HepG2 (cell line): ENCODE measurements around the gene PFKFB4. TPM values are rescaled to one million over a fixed set of nuclear protein-coding genes. Genes with fewer than 3 reads are reported as not detected.
A peak's percentile ranks its signal among the peaks of the same experiment; 100 is the strongest.

ENCODE experiments used
- BCL6 ChIP-seq: IDR thresholded peaks from 2 replicates; pipeline ENCODE4 v1.6.1; 2016; ENCODE audit warnings: missing genetic modification reagents, missing compliant biosample characterization
- CREB1 ChIP-seq, 2 experiments: fragments of 450-650 bp in 1 of 2; IDR thresholded peaks; 2 replicates each; pipeline ENCODE4 v1.6.1; 2016 to 2017; ENCODE audit warnings: control low read depth in 1 of 2, mild to moderate bottlenecking in 1 of 2, missing compliant biosample characterization in 1 of 2, missing genetic modification characterization in 1 of 2
- NCOA5 ChIP-seq: sonication (generic); formaldehyde crosslinking; IDR thresholded peaks from 2 replicates; pipeline ENCODE4 v1.4.0; 2020; ENCODE audit warnings: missing genetic modification reagents
- PHF8 ChIP-seq: sonication (generic); formaldehyde crosslinking; IDR thresholded peaks from 2 replicates; pipeline ENCODE4 v1.5.0; 2020; ENCODE audit warnings: missing genetic modification reagents
- SMARCE1 ChIP-seq: fragments of 450-650 bp; IDR thresholded peaks from 2 replicates; pipeline ENCODE4 v1.6.1; 2017; ENCODE audit warnings: borderline replicate concordance
- SPEN ChIP-seq: sonication (generic); formaldehyde crosslinking; IDR thresholded peaks from 2 replicates; pipeline ENCODE4 v1.5.1; 2020; ENCODE audit warnings: low read depth, mild to moderate bottlenecking, missing genetic modification reagents
- TAF15 ChIP-seq: fragments of 200-400 bp; formaldehyde crosslinking; IDR thresholded peaks from one replicate; pipeline ENCODE4 v1.6.1; 2018; ENCODE audit warnings: mild to moderate bottlenecking, low read depth, low read length; ENCODE audit not compliant: poor library complexity, severe bottlenecking
- TARDBP ChIP-seq: sonication (generic); formaldehyde crosslinking; IDR thresholded peaks from 2 replicates; pipeline ENCODE4 v1.8.0; 2022; ENCODE audit warnings: mild to moderate bottlenecking, missing genetic modification reagents
- WIZ ChIP-seq: sonication (generic); formaldehyde crosslinking; IDR thresholded peaks from 2 replicates; pipeline ENCODE4 v1.5.1; 2020; ENCODE audit warnings: mild to moderate bottlenecking, missing genetic modification reagents
- ZFYVE20 ChIP-seq: sonication (generic); formaldehyde crosslinking; IDR thresholded peaks from 2 replicates; pipeline ENCODE4 v1.8.0; 2023; ENCODE audit warnings: low read depth, mild to moderate bottlenecking, moderate library complexity, missing genetic modification reagents, borderline replicate concordance
- ZNF607 ChIP-seq: sonication (generic); formaldehyde crosslinking; IDR thresholded peaks from 2 replicates; pipeline ENCODE4 v1.5.1; 2020; ENCODE audit warnings: missing genetic modification reagents, mild to moderate bottlenecking, borderline replicate concordance
- polyA plus RNA-seq, 8 experiments: library from polyadenylated mRNA; depleted of rRNA in 3 of 8; stranded (reverse) in 7 of 8; unstranded in 1 of 8; fragments of >200 nt; fragmentation: Illumina TruSeq in 4 of 8; extraction: Trizol in 4 of 8; gene quantifications; 2 replicates each; pipeline versions ENCODE4 v1.2.1 to v1.2.3, GENCODE V29; 2011 to 2016; ENCODE audit warnings: low read depth in 4 of 8, missing spikeins in 1 of 8, mixed read lengths in 1 of 8; ENCODE audit not compliant: insufficient read depth in 1 of 8
- total RNA-seq, 5 experiments: library from RNA; depleted of rRNA; stranded (reverse); fragments of >200 nt; fragmentation: Illumina TruSeq; extraction: Trizol; gene quantifications; 2 replicates each; pipeline ENCODE4 v1.2.3, GENCODE V29; 2016; ENCODE audit warnings: low read depth in 1 of 5
- TF ChIP-seq, protein P1 (sequence below): sonication (generic); formaldehyde crosslinking; IDR thresholded peaks from 2 replicates; pipeline ENCODE4 v1.8.0; 2023; ENCODE audit warnings: mild to moderate bottlenecking, missing genetic modification reagents
- TF ChIP-seq, protein P2 (sequence below): sonication (generic); formaldehyde crosslinking; IDR thresholded peaks from 2 replicates; pipeline ENCODE4 v1.5.0; 2020; ENCODE audit warnings: mild to moderate bottlenecking, missing genetic modification reagents, borderline replicate concordance
- TF ChIP-seq, protein P3 (sequence below): IDR thresholded peaks from 2 replicates; pipeline ENCODE4 v1.6.1; 2016
- TF ChIP-seq, protein P4 (sequence below): sonication (generic); formaldehyde crosslinking; IDR thresholded peaks from 2 replicates; pipeline ENCODE4 v1.4.0; 2020; ENCODE audit warnings: low read depth, mild to moderate bottlenecking, missing genetic modification reagents
- TF ChIP-seq, protein P5 (sequence below): sonication (generic); formaldehyde crosslinking; IDR thresholded peaks from 2 replicates; pipeline ENCODE4 v1.5.0; 2020; ENCODE audit warnings: mild to moderate bottlenecking, missing genetic modification reagents, borderline replicate concordance
- TF ChIP-seq, protein P6 (sequence below): IDR thresholded peaks from 2 replicates; pipeline ENCODE4 v1.6.1; 2016; ENCODE audit warnings: mild to moderate bottlenecking

The PFKFB4 gene
- total and polyA plus RNA-seq, 2 of the 13 experiments (the other 11 are each of a cell fraction or from before 2014, with no cell fraction given) = 7.1 to 103 TPM

DNA sequence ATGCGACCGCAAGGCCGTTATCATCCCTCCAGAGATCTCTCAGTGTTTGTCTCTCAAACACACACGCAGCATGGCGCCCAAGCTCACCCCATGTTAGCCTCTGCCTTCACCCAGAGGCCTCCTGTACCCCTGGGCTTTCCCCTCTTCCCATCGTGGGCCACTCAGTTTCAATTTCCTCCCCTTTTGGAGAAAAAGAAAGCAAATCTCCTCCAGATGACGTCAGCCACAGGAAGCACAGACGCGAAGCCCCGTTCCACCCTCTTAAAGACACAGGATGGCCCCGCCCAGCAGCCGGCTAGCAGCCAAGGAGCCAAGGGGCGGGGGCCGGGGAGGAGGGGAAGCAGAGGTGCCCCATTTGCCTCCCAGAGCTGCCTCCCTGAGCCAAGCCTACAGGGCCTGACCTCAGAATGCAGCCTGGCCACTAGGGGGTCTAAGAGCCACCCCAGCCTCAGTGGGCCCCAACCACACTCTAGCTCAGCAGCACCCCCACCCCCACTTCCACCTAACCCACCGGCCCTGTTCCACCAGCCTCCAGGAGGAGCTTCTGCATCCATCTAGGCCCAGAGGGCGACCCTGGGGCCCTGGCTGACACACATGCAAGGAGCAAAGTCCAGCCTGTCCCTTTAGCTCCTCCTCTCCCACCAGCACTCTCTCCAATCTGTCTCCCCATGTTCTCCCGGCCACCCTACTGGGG lies 83.5 kb downstream of the PFKFB4 start (continued):
- TF ChIP-seq NCOA5 (no peak), SMARCE1 (no peak), BCL6 (CRISPR knock-in tag) (peak; percentile 24; the same call in 1 of the 2 replicates), PHF8 (peak; percentile 78), TAF15 (no peak), ZNF607 (CRISPR knock-in tag) (peak; percentile 77; the same call in 1 of the 2 replicates), WIZ (CRISPR knock-in tag) (peak; percentile 79), ZFYVE20 (CRISPR knock-in tag) (no peak), TARDBP (CRISPR knock-in tag) (0 out of 2 replicates have a peak, but pooled peaks have one; percentile 68), CREB1 (IDR thresholded peaks at IDR 0.05) (peak; percentile 89), CREB1 (CRISPR knock-in tag; IDR thresholded peaks at IDR 0.05) (peak; percentile 90), SPEN (CRISPR knock-in tag) (peak; percentile 86)
- TF ChIP-seq, protein P1, sequence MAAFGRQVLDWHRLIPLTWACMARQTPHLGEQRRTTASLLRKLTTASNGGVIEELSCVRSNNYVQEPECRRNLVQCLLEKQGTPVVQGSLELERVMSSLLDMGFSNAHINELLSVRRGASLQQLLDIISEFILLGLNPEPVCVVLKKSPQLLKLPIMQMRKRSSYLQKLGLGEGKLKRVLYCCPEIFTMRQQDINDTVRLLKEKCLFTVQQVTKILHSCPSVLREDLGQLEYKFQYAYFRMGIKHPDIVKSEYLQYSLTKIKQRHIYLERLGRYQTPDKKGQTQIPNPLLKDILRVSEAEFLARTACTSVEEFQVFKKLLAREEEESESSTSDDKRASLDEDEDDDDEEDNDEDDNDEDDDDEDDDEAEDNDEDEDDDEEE (CRISPR knock-in tag) = 0 out of 2 replicates have a peak, but pooled peaks have one; percentile 73
- TF ChIP-seq, protein P2, sequence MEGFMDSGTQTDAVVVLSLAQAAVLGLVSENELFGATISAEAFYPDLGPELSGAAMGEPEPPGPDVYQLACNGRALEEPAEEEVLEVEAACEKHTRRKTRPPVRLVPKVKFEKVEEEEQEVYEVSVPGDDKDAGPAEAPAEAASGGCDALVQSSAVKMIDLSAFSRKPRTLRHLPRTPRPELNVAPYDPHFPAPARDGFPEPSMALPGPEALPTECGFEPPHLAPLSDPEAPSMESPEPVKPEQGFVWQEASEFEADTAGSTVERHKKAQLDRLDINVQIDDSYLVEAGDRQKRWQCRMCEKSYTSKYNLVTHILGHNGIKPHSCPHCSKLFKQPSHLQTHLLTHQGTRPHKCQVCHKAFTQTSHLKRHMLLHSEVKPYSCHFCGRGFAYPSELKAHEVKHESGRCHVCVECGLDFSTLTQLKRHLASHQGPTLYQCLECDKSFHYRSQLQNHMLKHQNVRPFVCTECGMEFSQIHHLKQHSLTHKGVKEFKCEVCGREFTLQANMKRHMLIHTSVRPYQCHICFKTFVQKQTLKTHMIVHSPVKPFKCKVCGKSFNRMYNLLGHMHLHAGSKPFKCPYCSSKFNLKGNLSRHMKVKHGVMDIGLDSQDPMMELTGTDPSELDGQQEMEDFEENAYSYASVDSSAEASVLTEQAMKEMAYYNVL = peak; percentile 22; the same call in 1 of the 2 replicates
- TF ChIP-seq, protein P3, sequence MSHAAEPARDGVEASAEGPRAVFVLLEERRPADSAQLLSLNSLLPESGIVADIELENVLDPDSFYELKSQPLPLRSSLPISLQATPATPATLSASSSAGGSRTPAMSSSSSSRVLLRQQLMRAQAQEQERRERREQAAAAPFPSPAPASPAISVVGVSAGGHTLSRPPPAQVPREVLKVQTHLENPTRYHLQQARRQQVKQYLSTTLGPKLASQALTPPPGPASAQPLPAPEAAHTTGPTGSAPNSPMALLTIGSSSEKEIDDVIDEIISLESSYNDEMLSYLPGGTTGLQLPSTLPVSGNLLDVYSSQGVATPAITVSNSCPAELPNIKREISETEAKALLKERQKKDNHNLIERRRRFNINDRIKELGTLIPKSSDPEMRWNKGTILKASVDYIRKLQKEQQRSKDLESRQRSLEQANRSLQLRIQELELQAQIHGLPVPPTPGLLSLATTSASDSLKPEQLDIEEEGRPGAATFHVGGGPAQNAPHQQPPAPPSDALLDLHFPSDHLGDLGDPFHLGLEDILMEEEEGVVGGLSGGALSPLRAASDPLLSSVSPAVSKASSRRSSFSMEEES (CRISPR knock-in tag) = 0 out of 2 replicates have a peak, but pooled peaks have one; percentile 22
- TF ChIP-seq, protein P4, sequence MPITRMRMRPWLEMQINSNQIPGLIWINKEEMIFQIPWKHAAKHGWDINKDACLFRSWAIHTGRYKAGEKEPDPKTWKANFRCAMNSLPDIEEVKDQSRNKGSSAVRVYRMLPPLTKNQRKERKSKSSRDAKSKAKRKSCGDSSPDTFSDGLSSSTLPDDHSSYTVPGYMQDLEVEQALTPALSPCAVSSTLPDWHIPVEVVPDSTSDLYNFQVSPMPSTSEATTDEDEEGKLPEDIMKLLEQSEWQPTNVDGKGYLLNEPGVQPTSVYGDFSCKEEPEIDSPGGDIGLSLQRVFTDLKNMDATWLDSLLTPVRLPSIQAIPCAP (CRISPR knock-in tag) = no peak
- TF ChIP-seq, protein P5, sequence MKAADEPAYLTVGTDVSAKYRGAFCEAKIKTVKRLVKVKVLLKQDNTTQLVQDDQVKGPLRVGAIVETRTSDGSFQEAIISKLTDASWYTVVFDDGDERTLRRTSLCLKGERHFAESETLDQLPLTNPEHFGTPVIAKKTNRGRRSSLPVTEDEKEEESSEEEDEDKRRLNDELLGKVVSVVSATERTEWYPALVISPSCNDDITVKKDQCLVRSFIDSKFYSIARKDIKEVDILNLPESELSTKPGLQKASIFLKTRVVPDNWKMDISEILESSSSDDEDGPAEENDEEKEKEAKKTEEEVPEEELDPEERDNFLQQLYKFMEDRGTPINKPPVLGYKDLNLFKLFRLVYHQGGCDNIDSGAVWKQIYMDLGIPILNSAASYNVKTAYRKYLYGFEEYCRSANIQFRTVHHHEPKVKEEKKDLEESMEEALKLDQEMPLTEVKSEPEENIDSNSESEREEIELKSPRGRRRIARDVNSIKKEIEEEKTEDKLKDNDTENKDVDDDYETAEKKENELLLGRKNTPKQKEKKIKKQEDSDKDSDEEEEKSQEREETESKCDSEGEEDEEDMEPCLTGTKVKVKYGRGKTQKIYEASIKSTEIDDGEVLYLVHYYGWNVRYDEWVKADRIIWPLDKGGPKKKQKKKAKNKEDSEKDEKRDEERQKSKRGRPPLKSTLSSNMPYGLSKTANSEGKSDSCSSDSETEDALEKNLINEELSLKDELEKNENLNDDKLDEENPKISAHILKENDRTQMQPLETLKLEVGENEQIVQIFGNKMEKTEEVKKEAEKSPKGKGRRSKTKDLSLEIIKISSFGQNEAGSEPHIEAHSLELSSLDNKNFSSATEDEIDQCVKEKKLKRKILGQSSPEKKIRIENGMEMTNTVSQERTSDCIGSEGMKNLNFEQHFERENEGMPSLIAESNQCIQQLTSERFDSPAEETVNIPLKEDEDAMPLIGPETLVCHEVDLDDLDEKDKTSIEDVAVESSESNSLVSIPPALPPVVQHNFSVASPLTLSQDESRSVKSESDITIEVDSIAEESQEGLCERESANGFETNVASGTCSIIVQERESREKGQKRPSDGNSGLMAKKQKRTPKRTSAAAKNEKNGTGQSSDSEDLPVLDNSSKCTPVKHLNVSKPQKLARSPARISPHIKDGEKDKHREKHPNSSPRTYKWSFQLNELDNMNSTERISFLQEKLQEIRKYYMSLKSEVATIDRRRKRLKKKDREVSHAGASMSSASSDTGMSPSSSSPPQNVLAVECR = peak; percentile 68
- TF ChIP-seq, protein P6, sequence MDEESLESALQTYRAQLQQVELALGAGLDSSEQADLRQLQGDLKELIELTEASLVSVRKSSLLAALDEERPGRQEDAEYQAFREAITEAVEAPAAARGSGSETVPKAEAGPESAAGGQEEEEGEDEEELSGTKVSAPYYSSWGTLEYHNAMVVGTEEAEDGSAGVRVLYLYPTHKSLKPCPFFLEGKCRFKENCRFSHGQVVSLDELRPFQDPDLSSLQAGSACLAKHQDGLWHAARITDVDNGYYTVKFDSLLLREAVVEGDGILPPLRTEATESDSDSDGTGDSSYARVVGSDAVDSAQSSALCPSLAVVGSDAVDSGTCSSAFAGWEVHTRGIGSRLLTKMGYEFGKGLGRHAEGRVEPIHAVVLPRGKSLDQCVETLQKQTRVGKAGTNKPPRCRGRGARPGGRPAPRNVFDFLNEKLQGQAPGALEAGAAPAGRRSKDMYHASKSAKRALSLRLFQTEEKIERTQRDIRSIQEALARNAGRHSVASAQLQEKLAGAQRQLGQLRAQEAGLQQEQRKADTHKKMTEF (CRISPR knock-in tag) = peak; percentile 90
